Erythroblast (primary cell): Measurements from ENCODE around the gene ARHGAP5.

Experiments used
- DNase-seq, 2 experiments: peaks; one replicate each; lab custom pipeline; 2025; lab: John Stamatoyannopoulos, UW
- GATA1 ChIP-seq: IDR thresholded peaks from 2 replicates; pipeline ENCODE4 v1.6.1; 2011; ENCODE audit warnings: low read depth, mild to moderate bottlenecking, control low read depth, low read length, moderate library complexity
- POLR2A ChIP-seq: IDR thresholded peaks from 2 replicates; pipeline ENCODE4 v1.6.1; 2011; ENCODE audit warnings: mild to moderate bottlenecking, low read length

The ARHGAP5 gene, protein sequence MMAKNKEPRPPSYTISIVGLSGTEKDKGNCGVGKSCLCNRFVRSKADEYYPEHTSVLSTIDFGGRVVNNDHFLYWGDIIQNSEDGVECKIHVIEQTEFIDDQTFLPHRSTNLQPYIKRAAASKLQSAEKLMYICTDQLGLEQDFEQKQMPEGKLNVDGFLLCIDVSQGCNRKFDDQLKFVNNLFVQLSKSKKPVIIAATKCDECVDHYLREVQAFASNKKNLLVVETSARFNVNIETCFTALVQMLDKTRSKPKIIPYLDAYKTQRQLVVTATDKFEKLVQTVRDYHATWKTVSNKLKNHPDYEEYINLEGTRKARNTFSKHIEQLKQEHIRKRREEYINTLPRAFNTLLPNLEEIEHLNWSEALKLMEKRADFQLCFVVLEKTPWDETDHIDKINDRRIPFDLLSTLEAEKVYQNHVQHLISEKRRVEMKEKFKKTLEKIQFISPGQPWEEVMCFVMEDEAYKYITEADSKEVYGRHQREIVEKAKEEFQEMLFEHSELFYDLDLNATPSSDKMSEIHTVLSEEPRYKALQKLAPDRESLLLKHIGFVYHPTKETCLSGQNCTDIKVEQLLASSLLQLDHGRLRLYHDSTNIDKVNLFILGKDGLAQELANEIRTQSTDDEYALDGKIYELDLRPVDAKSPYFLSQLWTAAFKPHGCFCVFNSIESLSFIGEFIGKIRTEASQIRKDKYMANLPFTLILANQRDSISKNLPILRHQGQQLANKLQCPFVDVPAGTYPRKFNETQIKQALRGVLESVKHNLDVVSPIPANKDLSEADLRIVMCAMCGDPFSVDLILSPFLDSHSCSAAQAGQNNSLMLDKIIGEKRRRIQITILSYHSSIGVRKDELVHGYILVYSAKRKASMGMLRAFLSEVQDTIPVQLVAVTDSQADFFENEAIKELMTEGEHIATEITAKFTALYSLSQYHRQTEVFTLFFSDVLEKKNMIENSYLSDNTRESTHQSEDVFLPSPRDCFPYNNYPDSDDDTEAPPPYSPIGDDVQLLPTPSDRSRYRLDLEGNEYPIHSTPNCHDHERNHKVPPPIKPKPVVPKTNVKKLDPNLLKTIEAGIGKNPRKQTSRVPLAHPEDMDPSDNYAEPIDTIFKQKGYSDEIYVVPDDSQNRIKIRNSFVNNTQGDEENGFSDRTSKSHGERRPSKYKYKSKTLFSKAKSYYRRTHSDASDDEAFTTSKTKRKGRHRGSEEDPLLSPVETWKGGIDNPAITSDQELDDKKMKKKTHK (N-terminal part only)

DNA sequence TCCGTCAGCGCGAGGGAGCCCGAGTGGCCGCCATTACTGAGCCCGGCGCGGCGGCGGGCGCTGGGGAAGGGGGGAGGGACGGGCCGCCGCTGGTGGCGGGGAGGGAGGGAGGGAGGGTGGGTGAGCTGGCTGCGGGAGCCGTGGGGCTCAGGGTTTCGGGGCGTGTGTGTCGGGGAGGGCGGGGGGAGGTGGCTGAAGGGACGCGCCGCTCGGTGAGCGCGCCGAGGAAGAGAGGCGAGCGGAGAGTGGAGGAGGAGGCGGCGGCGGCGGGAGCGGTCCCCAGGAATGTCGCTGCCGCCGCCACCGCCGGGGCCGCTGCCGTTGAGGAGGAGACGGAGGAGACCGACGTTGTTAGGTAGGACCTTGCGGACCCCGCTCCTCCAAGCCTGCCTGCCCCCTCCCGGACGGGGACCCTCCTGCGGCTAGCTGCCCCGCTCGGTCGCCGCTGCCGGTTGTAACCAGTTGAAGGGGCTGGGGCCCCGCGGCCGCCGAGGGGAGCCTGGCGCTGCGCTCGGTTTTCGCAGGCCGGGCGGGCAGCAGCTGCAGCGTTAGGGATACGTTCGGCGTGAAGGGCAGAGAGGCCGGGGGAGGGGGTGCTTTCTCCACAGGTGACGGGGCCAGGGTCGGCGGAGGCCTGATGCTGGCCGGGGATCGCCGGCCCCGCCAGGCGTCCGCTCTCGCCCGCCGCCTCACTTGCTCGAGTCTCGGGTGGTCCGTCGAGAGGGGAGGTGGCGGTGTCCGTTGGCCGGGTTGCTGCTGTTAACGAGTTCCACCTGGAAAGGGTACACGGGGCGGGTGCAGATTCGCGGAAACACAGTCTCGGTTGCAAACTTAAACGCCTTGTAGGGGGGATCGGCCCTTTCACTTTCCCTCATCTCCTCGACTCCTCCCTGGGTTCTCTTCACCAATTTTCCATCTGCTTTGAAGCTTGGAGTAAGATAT is at the start of gene ARHGAP5:
Gene ARHGAP5, plus strand, starts transcription at position 224 of the 942 bp plus-strand sequence. CDS start 13,366 bp downstream, outside the sequence.
- peak; percentile 71 to 83 for DNase-seq
- TF ChIP-seq GATA1 (no peak), POLR2A (peak; percentile 47)

DNA sequence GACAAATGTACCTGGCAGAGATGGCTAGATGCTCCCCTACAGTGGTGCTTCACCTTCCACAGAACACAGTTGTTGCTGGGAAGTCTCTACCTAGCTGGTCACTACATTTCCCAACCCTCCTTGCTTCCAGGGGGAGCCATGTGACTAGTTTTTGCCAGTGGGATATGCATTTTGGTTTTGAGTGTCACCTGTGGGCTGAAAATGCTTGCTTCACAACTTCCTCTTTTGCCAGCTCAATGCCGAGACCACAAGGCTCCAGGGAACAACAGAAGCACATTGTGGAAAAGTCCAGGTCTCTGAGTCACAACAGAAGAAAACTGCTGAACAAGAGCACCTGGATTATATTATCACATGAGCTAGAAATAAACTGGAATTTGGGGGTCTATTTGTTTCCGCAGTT is 48.5 kb upstream of the ARHGAP5 start:
- DNase-seq = no peak
- TF ChIP-seq GATA1 (no peak), POLR2A (no peak)

DNA sequence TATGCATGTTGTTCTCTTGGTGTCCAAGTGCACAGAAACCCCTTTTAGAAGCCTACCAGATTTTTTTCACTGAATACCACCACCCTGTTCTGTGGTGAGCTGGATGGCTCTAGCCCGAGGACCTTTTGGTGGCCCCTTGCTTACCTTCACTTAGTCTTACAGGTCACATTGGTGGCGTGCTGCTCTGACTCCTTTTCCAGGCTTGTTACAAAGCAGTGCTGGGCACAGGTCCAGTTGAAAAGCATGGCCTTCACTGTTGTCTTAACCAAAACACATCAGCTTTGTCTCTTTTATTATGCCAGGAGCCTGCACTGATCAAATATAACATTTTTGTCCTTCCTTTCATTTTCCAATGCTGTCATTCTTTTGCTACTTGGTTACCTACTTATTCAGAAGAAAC is 43.6 kb upstream of the ARHGAP5 start:
- TF ChIP-seq GATA1 (no peak), POLR2A (no peak)
- DNase-seq = no peak

DNA sequence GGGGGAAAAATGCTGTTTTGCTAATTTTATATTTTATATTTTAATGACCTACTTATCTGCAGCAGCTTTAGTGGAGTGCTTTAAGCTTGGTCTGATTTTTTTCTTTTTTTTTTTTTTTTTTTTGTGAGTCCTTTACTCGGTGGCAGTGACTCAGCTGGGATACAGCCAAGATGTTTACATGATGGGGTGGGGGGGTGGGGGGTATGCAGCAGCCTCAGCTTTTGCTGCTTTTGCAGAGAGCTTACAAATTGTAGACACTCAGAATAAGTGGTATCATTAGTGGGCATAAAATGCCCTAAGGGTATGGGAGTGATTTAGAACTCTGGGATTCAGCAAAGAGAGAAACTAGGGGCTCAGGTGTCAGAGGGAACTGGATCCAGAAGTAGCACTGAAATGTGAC is 38.2 kb upstream of the ARHGAP5 start:
- TF ChIP-seq GATA1 (no peak), POLR2A (no peak)
- DNase-seq = no peak

DNA sequence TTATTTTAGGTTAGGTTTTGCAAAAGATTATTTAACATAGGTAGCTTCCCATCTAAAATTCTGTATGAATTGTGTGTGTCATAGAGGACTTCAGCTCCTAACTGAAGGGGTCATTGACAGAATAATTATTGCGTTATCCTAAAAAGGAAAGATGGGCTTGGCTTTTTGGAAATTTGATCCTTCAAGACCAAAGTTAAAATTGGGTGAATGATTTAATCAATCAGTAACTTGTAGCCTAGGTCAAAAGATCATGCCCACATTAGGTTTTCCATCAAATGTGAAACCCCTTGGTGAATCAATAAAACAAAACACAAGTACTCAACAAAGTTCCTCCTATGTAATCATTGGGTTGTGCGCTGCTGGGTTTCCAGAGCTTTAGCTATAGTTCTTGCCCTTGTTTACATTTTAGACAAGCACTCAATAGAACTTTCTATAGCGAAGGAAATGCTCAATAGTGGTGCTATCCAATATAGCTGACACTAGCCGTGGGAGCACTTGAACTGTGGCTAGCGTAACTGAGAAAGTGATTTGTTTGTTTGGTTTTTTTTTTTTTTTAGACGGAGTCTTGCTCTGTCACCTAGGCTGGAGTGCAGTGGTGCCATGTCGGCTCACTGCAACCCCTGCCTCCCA is 37.6 kb upstream of the ARHGAP5 start:
- no peak for DNase-seq

DNA sequence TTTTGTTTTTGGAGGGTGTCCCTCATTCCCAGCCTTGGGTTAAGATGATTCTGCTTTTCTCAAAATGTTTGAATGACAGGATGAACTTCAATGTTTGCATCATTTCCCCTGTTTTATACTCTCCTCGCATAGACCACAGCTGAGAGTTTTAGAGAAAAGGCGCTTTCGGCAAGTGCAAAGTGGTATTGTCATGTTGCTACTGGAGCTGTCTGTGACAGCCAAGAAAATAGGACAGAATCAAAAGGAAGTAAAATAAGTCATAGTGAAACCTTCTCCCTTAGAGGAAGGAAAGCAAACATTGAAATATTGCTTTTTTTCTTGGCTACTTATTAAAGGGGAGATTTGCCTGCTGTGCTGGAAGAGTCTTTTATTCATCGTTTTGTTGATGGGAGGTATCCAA is 33.5 kb upstream of the ARHGAP5 start:
- TF ChIP-seq POLR2A (no peak), GATA1 (no peak)
- DNase-seq = no peak

More for the DNA sequence above, 37.6 kb upstream of the ARHGAP5 start:
- no peak for TF ChIP-seq POLR2A
- TF ChIP-seq GATA1 = no peak

DNA sequence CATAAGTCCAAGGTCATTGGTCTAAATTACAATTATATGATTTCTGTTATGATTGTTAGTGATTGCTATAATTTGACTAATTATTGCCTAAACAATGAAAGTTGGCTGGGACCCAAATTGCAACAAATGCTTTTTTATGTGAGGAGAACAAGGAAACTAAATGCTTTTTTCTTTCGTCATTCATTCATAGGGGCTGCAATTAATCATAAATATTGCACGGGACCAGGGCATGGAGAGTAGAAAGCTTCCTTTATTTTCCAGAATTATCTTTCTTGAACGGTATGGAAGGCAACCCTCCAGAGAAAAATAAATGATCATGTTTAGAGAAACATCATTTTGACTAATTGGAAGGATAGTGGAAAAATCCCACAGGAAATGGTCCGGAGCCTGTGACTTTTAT is 32.6 kb upstream of the ARHGAP5 start:
- TF ChIP-seq POLR2A (no peak), GATA1 (no peak)
- DNase-seq = no peak

DNA sequence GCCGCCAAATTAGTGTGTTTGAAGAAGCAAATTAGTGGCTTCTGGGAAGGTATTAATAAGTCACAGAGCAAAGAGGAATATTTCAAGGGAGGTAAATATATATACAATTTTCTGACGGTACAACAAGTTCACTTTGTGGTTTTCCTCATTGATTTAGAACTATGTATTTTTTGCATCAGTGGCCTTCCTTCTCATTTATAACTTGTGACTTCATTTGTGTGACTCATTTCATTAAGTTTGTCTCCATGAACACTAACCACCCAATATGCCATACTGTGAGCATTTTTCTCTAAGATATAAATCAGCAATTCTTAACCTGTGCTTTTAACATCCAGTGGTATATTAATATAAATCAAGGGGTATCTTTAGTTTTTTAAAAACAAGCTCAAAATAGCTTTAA is 29.3 kb upstream of the ARHGAP5 start:
- TF ChIP-seq GATA1 = no peak
- no peak for TF ChIP-seq POLR2A
- no peak for DNase-seq

DNA sequence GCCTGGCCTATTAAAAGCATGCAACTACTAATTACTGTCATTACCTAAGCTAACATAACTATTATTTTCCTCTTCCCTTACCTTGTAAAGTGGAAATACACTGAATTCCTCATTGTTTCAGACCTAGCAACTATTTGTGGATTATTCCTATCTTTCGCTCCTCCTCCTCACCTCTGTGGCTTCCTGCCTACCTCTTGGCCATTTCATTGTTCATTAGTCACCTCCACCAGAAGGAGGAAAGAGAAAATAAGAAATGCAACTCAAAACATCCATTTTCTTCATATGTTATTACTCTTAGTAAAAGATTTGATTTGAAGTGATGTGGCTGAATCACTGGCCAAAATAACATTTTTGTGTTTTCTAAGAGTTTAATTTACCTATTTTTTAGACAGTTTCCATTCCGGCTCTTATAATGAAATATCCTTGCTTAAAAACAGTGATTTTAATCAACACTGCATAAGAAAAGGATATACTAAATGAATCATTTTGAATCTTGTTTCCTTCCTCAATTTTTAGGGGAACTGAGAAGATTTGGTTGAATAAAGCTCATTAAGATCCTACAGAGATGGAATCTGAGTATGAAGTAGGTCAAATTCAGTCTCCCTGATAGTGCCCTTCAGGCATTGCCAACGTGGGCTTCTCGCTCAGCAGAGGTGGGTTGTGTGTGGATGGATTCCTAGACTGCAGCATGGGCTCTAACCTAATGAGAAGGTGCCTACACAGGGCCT is 27.6 kb upstream of the ARHGAP5 start:
- TF ChIP-seq GATA1 (no peak), POLR2A (no peak)
- no peak for DNase-seq

DNA sequence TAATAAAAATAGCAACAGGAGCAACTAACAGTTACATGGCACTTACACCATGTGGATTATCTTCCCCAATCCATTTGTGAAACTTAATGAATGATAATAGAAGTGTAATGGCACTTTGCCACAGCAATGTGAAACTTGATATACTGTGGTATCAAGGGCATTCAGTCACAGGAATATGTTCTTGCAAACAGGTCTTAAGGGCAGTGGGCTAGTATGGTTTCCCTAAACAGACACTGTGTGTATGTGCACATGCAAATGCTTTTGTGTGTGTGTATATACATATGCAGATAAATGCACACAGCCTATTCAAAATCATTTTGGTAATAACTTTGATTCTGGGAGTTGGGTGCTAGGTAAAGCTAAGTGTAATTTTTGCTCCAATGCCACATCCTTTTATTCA is 26.2 kb upstream of the ARHGAP5 start:
- no peak for DNase-seq
- TF ChIP-seq POLR2A = no peak
- no peak for TF ChIP-seq GATA1

DNA sequence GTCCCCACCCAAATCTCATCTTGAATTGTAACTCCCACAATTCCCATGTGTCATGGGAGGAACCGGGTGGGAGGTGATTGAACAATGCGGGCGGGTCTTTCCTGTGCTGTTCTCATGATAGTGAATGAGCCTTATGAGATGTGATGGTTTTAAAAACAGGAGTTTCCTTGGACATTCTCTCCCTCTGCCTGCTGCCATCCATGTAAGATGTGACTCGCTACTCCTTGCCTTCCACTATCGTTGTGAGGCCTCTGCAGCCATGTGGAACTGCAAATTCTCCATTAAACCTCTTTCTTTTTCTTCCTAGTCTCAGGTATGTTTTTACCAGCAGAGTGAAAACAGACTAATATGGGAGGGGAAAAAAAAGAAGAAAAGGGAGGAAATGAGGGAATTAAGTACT is 22.6 kb upstream of the ARHGAP5 start:
- DNase-seq = no peak
- TF ChIP-seq POLR2A (no peak), GATA1 (no peak)

DNA sequence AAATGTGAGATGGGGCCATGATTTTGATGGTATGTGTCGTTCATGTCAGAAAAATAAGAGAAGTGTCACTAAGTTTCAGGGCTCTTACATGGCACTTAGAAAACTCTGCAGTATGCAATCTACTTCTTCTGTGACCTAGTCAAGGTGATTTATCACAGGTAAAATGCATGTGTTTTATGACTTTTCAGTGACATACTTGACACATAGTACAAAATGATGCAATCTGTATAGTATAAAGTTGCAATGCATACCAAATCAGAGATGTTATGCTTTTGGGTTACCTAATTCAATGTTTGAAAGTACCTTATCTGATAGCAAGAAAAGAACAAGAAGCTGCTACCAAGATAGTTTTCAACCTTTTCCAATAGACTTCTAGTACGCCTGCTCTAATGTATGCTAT is 21.9 kb upstream of the ARHGAP5 start:
- no peak for TF ChIP-seq POLR2A
- no peak for TF ChIP-seq GATA1
- DNase-seq = no peak
